Mucosa of stomach (tissue), 1 donor: Measurements from ENCODE around the gene NDUFV1.

Experiments
- H3K27me3 ChIP-seq: one replicate; pipeline ENCODE4 v1.7.0; 2013; ENCODE audit warnings: mild to moderate bottlenecking, low read length; ENCODE audit not compliant: control insufficient read depth, insufficient read depth
- H3K36me3 ChIP-seq: one replicate; pipeline ENCODE4 v1.7.0; 2013; ENCODE audit warnings: low read length; ENCODE audit not compliant: control insufficient read depth, insufficient read depth
- H3K4me1 ChIP-seq: one replicate; pipeline ENCODE4 v1.7.0; 2013; ENCODE audit warnings: mild to moderate bottlenecking, low read length; ENCODE audit not compliant: control insufficient read depth, insufficient read depth
- H3K4me3 ChIP-seq: one replicate; pipeline ENCODE4 v1.7.0; 2013; ENCODE audit warnings: low read length
- H3K9ac ChIP-seq: one replicate; pipeline ENCODE4 v1.7.0; 2013; ENCODE audit warnings: mild to moderate bottlenecking, low read length, moderate library complexity
- H3K9me3 ChIP-seq: one replicate; pipeline ENCODE4 v1.7.0; 2013; ENCODE audit warnings: mild to moderate bottlenecking, low read length, moderate library complexity; ENCODE audit not compliant: control insufficient read depth
- donor health status: Pancreatic carcinoma.

Gene NDUFV1

DNA sequence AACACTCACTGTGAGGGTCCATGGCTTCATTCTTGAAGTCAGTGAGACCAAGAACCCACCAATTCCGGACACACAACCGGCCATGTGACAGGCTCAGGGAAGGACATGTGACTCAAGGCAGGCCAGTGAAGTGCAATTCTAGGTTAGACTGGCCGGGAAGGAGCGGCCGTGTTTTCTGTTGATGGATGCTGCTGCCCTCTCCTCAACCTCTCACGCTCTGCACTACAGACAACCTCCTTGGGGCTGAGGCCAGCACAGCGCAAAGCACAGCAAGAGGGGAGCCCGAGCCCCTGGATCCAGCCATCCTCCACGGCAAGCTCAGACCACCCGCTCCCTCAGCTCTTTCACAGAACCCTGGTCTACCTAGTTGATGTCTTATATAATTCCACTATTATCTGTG, 20.2 kb downstream of the NDUFV1 start:
- Histone ChIP-seq H3K36me3 (no peaks in the 10 kb centered on the region), H3K9me3 (no peaks in the 10 kb centered on the region), H3K4me3 (no peak overlapping the region), H3K4me1 (peaks cover 26% of the 10 kb centered on the region), H3K27me3 (no peaks in the 10 kb centered on the region), H3K9ac (no peak overlapping the region)

DNA sequence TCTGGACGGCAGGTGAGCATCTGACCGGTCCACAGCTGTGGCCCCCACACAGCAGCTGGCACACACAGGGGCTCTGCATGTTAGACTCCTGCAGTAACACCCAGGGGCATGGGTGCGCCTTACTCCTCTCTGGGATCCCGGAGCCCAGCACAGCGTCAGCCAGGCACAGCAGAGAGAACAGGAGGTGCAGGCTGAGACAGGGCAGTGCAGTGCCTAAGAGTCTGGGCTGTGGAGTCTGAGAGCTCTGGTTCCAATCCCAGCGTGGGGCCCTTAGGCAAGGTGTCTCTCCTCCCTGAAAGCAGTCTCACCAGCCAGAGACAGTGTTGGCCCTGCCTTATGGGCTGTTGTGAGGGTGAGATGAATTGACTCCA, 20.7 kb downstream of the NDUFV1 start:
- H3K36me3 ChIP-seq = no peaks in the 10 kb centered on the region
- no peak overlapping the region for H3K9ac ChIP-seq
- H3K4me1 ChIP-seq = peaks cover 31% of the 10 kb centered on the region
- H3K27me3 ChIP-seq = no peaks in the 10 kb centered on the region
- no peaks in the 10 kb centered on the region for H3K9me3 ChIP-seq
- no peak overlapping the region for H3K4me3 ChIP-seq

DNA sequence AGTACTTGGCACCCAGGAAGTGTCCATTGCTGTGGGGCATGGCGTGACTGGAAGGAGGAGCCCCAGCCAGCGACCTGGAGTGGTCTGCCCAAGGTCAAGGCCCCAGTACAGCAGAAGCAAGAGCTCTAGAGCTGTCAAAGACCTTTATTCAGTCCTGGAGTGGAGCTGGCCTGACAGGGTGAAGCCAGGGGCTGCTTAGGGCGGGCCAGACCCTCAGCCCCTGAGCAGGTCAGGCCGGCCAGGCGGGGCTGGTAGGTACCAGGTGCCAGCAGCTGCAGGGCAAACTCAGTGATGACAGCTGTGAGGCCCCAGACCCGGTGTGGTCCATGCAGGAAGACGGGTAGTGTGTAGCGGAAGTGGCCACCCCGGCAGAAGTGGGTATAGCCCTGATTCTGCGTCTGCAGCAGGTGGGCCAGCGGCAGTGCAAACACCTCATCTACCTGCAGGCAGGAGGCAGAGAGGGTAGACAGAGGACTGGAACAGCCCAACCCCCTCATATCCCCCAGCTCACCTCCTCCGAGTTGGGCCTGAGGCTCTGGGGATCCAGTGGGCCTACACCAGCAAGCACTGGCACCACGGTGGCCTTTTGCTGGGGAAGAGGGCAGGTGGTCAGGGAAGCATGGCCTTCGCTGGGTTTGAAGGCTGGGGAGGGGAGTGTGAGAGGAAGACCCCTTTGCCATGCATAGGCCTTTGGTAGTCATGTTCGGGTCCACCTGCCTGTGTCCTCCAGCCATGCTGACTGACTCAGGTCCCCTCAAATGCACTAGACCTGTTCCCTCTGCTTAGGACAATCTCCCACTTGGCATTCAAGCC, 21.3 kb downstream of the NDUFV1 start:
- H3K9me3 ChIP-seq = no peaks in the 10 kb centered on the region
- no peak overlapping the region for H3K4me3 ChIP-seq
- H3K9ac ChIP-seq = peak overlapping the region; percentile 28
- no peaks in the 10 kb centered on the region for H3K27me3 ChIP-seq
- no peaks in the 10 kb centered on the region for H3K36me3 ChIP-seq
- peaks cover 37% of the 10 kb centered on the region for H3K4me1 ChIP-seq

- Histone ChIP-seq H3K4me3 (peak overlapping the region; percentile 45), H3K27me3 (no peaks in the 10 kb centered on the region), H3K4me1 (peaks cover 45% of the 10 kb centered on the region), H3K9me3 (no peaks in the 10 kb centered on the region), H3K36me3 (no peaks in the 10 kb centered on the region), H3K9ac (peak overlapping the region; percentile 54)
These were observed 22.1 kb downstream of the NDUFV1 start for GRCh38 chr11:67628710-67629385.

DNA sequence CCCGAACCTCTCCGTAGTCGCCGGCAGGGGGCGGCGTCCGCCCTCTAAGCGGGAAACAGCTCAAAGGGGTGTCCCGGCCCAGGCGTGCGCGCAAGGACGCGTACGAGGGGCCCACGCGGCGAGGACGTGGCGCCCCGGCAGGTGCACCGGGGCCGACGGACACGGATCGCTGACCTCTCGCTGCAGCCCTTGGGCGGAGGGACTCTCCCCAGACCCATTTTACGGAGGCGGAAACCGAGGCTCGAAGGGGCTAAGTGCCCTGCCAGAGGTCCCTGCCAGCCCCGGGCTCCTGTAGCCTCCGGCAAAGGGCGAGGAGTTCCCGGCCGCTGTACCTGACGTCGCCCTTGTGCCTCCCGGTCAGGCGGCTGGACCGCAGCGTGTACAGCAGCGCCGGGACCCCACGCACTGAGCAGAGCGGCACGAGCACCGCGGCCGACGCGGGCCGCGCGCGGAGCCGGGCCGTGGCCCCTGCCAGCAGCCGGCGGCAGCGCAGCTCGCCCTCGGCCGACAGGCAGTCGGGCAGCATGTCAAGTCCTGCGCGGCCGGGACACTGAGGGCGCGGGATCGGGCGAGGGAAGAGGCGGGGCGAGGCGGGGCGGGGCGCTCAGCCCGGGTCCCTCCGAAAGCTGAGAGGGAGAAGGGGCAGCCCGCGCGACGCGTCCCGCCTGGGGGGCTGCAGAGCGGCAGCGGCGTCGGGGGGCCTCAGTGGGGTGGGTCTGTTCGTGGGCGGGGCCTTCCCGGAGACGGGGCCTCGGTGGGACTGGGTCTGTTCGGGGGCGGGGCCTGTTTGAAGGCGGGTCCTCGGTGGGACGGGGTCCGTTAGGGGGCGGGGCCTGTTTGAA, 22.9 kb downstream of the NDUFV1 start, which contains the start of gene NUDT8:
Gene NUDT8 (minus strand): TSS at position 552 of the 842 bp plus-strand sequence. CDS start 26 bp downstream, at position 526.
- Histone ChIP-seq H3K4me3 (peak within 1 kb of the TSS; percentile 45), H3K36me3 (no peaks in the 10 kb centered on the region), H3K27me3 (no peaks in the 10 kb centered on the region), H3K9ac (peak within 1 kb of the TSS; percentile 79), H3K9me3 (no peaks in the 10 kb centered on the region), H3K4me1 (peaks cover 47% of the 10 kb centered on the region)

DNA sequence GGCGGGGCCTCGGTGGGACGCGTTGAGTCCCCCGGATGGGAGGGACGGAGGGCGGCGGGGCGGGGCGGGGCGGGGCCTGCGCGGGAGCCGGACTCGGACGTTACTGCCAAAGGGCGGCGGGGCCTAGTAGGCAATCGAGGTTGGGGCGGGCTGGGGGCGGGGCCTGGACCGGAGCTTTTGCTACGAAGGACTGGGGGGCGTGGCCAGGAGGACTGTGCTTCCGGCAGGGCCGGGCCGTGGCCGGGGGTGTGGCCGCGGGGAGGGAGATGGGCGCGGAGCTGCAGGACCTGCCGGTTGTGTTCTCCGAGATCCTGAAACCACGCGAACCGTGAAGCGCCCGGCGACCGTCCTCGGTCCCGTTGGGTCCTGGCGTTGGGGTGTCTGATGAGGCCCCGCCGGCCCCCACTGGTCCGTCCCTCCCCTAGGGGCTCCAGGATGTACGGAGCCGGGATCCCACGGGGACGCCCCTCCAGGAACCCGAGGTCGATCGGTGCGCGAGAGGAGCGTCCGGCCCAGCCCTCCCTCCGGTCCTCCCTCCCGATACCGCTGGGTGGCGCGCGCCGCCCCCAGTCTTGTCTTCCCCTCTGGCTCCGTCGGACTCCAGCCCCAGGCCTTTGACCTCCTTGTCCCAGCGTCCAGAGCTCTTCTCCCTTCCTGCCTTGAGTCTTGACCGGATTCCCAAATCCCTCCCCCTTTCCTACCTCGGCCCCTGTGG, 23.6 kb downstream of the NDUFV1 start:
- Histone ChIP-seq H3K9ac (peak overlapping the region; percentile 79), H3K4me1 (peaks cover 47% of the 10 kb centered on the region)

GRCh38 chr11:67630943-67631331, 24.2 kb downstream of the NDUFV1 start:
- Histone ChIP-seq H3K9me3 (no peaks in the 10 kb centered on the region), H3K36me3 (no peaks in the 10 kb centered on the region), H3K9ac (peak overlapping the region; percentile 79), H3K4me1 (peaks cover 47% of the 10 kb centered on the region), H3K27me3 (no peaks in the 10 kb centered on the region), H3K4me3 (peak overlapping the region; percentile 33)

More for the DNA sequence above, 23.6 kb downstream of the NDUFV1 start:
- H3K27me3 ChIP-seq = no peaks in the 10 kb centered on the region
- H3K9me3 ChIP-seq = no peaks in the 10 kb centered on the region
- peak overlapping the region; percentile 33 for H3K4me3 ChIP-seq
- H3K36me3 ChIP-seq = no peaks in the 10 kb centered on the region

DNA sequence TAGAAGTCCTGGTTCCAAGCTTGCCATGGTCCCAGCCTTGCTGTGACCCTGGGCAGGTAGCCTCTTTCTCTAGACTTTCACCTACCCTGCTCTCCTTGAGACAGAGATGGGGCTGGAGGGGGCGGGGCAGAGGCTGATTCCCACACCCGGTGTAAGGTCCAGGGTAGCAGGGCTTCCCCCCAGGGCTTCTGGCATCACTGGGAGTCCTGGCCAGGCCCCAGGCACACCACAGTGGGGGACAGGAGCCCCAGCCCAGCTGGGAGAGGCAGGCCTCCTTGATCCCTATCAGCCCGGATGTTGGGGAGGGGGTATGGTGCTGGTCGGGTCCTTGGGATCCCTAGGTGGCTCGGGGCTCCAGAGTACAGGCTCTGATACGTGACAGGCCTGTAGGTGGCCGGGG, 24.7 kb downstream of the NDUFV1 start:
- no peaks in the 10 kb centered on the region for H3K36me3 ChIP-seq
- H3K9ac ChIP-seq = peak overlapping the region; percentile 79
- H3K4me3 ChIP-seq = no peak overlapping the region

GRCh38 chr11:67631853-67632174, 25.1 kb downstream of the NDUFV1 start:
- H3K4me3 ChIP-seq = no peak overlapping the region
- H3K9me3 ChIP-seq = no peaks in the 10 kb centered on the region
- H3K36me3 ChIP-seq = no peaks in the 10 kb centered on the region
- no peaks in the 10 kb centered on the region for H3K27me3 ChIP-seq
- H3K4me1 ChIP-seq = peaks cover 47% of the 10 kb centered on the region
- no peak overlapping the region for H3K9ac ChIP-seq

More for the DNA sequence above, 24.7 kb downstream of the NDUFV1 start:
- Histone ChIP-seq H3K9me3 (no peaks in the 10 kb centered on the region), H3K27me3 (no peaks in the 10 kb centered on the region), H3K4me1 (peaks cover 47% of the 10 kb centered on the region)

DNA sequence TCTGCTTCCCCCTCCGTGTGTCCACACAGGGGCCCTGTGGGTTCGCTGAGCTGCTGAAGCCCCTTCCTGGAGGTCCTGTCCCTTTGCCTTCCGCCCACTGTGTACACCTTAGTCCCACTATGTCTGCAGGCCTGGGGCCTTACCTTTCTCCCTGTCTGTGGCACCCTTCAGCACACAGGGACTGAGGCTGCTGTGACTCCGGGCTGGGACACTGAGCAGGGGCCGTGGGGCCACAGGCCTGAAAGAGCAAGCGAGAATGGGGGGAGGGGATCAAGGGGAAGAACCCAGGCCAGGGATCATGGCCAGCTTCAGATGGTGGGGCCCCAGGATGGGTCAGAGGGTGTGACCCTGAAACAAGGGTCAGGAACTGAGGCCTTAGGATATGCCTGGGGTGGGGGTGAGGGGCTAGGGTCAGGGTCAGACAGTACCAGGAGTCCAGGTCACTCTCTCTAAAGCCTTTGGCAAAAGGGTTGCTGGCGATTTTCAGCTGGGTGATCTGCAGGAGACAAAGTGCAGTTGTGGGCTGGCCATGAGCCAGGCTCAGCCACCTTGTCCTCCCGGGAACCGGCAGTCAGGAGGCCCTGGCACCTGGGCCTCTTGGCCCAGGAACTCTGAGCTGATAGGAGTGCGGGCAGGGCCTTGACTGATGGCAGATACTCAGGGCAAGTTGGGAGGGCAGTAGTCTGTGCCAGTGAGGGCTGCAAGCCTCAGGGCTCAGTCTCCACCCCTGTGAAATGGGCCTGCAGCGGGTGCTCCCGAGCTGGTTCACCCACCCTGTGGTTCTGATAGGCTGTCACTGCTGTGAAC, 25.6 kb downstream of the NDUFV1 start:
- no peaks in the 10 kb centered on the region for H3K27me3 ChIP-seq
- no peak overlapping the region for H3K4me3 ChIP-seq
- H3K36me3 ChIP-seq = no peaks in the 10 kb centered on the region
- peaks cover 50% of the 10 kb centered on the region for H3K4me1 ChIP-seq
- H3K9ac ChIP-seq = peak overlapping the region; percentile 19
- no peaks in the 10 kb centered on the region for H3K9me3 ChIP-seq
